ENCODE measurements around the gene ATP9B. TPM values are rescaled to one million over a fixed set of nuclear protein-coding genes. Genes with fewer than 3 reads are reported as not detected.

Gene ATP9B
- total and polyA plus RNA-seq, 10 donors = 7.5 to 58.4 (median 42.7) TPM

DNA sequence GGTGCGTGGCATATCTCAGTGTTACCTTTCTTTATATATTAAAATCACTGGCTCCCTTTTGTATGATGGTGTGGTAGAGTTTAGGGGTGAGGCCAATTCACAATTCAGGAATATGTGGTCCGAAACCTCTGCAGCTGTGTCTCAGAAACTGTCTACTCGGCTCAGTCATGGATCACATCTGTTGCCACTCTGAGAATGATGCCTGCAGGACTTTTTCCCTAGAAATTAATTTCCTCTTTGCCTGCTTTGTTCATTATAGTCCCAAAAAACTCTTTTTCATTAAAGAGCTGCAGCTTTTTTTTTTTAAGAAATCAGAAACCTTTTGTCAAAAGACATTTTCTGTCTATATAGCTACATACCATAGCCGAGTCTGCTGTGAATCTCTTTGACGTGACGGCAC lies 221.7 kb downstream of the ATP9B start:
- intact Hi-C loops (cut with DNase I; ENCODE audit: low total_unique reads) = no loop called here
- Histone ChIP-seq H3K4me3 (no peak overlapping the region), H3K4me1 (no peaks in the 10 kb centered on the region), H3K27me3 (replicated peaks in 1 of 7) (no peaks in the 10 kb centered on the region), H3K36me3 (peaks cover 0 to 46% (median 3%) of the 10 kb centered on the region in 6 donors), H3K9me3 (no peaks in the 10 kb centered on the region), H3K27ac (no peak overlapping the region)
- TF ChIP-seq, protein P1, sequence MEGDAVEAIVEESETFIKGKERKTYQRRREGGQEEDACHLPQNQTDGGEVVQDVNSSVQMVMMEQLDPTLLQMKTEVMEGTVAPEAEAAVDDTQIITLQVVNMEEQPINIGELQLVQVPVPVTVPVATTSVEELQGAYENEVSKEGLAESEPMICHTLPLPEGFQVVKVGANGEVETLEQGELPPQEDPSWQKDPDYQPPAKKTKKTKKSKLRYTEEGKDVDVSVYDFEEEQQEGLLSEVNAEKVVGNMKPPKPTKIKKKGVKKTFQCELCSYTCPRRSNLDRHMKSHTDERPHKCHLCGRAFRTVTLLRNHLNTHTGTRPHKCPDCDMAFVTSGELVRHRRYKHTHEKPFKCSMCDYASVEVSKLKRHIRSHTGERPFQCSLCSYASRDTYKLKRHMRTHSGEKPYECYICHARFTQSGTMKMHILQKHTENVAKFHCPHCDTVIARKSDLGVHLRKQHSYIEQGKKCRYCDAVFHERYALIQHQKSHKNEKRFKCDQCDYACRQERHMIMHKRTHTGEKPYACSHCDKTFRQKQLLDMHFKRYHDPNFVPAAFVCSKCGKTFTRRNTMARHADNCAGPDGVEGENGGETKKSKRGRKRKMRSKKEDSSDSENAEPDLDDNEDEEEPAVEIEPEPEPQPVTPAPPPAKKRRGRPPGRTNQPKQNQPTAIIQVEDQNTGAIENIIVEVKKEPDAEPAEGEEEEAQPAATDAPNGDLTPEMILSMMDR (IDR thresholded peaks at IDR 0.05 in 8 of 11, conservative IDR thresholded peaks at IDR 0.05 in 3 of 11) = no peak
- no peak for TF ChIP-seq POLR2AphosphoS5 (IDR thresholded peaks at IDR 0.05)
- TF ChIP-seq POLR2A (IDR thresholded peaks at IDR 0.05) = no peak
- 95 to 97% (median 96%) methylated on average over 6 of the region's 6 CpGs for WGBS, 5 donors
- DNase-seq = no peak

DNA sequence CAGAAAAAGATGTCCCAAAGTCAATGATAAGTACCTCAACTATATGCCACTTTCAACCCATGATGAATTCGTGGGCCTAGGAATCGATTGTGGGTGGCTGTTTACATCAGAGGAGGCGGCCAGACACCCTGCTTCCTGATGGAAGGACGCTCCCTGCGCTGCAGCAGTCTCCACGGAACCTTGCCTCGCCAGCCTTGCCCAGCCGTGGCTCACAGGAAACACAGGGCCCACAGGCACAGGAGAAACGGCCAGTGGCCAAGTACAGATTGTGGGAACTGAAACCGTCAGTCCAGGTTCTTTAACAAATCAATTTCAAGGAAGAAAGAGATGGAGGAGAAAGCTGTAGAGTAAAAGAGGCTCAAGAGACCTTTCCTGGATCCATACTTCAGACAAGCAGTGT lies 225.0 kb downstream of the ATP9B start:
- no peak for TF ChIP-seq POLR2A (IDR thresholded peaks at IDR 0.05)
- TF ChIP-seq, protein P1 (IDR thresholded peaks at IDR 0.05 in 8 of 11, conservative IDR thresholded peaks at IDR 0.05 in 3 of 11) = no peak
- TF ChIP-seq POLR2AphosphoS5 (IDR thresholded peaks at IDR 0.05) = no peak

DNA sequence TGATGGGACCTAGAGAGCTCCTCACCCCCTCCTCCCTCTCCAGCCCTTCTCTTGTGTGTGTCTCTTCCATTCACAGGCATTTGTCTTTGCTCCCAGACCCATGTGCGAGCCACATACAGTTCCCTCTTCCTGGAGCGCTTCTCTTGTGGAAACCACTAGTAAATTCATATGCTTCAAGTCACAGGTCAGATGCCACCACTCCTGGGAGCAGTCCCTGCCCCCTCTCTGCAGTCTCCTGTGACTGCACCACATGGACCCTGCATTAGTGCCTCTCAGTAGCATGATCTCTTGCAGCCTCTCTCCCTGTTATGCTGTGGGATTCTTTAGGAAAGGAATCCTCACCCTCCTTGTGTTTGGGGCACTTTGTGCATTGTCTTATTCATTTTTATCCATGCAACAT lies 230.1 kb downstream of the ATP9B start:
- no peak for DNase-seq
- no peaks in the 10 kb centered on the region for H3K27me3 ChIP-seq (replicated peaks in 1 of 7)
- no peak overlapping the region for H3K4me3 ChIP-seq
- TF ChIP-seq POLR2A (IDR thresholded peaks at IDR 0.05) = no peak
- no peak overlapping the region for H3K27ac ChIP-seq
- intact Hi-C loops (cut with DNase I; ENCODE audit: low total_unique reads) = no loop called here
- H3K36me3 ChIP-seq = peaks cover 0 to 58% (median 10%) of the 10 kb centered on the region in 6 donors
- H3K4me1 ChIP-seq = peaks cover 0 to 13% (median 0%) of the 10 kb centered on the region in 6 donors
- H3K9me3 ChIP-seq = no peaks in the 10 kb centered on the region
- WGBS, 5 donors = 93 to 100% (median 100%) methylated on average over 2 of the region's 2 CpGs

More for the DNA sequence above, 225.0 kb downstream of the ATP9B start:
- Histone ChIP-seq H3K36me3 (peaks cover 0 to 68% (median 3%) of the 10 kb centered on the region in 6 donors), H3K27me3 (replicated peaks in 1 of 7) (no peaks in the 10 kb centered on the region), H3K9me3 (no peaks in the 10 kb centered on the region), H3K4me3 (no peak overlapping the region), H3K4me1 (peaks cover 0 to 13% (median 0%) of the 10 kb centered on the region in 6 donors), H3K27ac (no peak overlapping the region)
- DNase-seq = no peak
- intact Hi-C loops (cut with DNase I; ENCODE audit: low total_unique reads) = no loop called here
- 79 to 90% (median 83%) methylated on average over 10 of the region's 10 CpGs for WGBS, 5 donors

DNA sequence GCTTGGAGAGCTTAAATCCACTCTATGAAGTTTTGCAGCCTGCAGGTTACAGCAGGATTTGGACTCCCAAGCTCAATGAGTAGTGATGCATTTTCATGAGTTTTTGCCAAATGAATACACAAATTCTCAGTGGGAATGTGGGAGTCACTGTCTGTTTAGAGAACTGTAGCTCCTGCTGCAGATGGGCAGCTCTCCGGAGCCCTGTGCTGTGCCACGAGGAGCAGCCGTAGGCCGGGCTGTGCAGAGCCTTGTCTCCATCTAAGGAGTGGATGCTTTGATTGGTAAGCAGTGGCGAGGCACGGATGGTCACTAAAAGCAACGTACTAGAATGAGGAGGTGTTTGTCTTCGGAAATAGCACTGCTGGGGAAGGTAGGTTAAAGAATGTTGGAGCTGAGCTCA lies 230.5 kb downstream of the ATP9B start:
- TF ChIP-seq POLR2AphosphoS5 (IDR thresholded peaks at IDR 0.05) (no peak), POLR2A (IDR thresholded peaks at IDR 0.05) (no peak)
- TF ChIP-seq, protein P1 (IDR thresholded peaks at IDR 0.05 in 8 of 11, conservative IDR thresholded peaks at IDR 0.05 in 3 of 11) = no peak
- no peaks in the 10 kb centered on the region for H3K27me3 ChIP-seq (replicated peaks in 1 of 7)
- H3K9me3 ChIP-seq = no peaks in the 10 kb centered on the region

DNA sequence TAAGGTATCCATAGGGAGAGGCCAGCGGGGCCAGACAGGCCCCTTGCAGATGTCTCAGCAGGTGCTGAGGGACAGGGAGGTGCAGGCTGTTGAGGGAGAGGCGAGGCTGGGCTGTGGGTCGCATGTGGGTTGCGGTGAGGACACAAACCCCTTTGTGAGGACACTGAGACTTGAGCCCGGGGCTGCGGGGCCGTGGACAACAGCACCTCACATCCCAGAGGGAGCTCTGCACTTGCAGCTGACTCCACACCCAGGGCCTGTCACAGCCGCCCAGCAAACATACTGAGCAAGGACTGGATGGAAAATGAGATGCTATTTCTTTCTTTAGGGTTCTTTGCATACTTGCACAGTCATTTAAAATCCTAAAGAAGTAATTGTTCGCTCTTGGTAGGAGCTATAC lies 231.2 kb downstream of the ATP9B start:
- no peak overlapping the region for H3K4me3 ChIP-seq
- no peak overlapping the region for H3K27ac ChIP-seq
- no peak for TF ChIP-seq POLR2AphosphoS5 (IDR thresholded peaks at IDR 0.05)
- TF ChIP-seq POLR2A (IDR thresholded peaks at IDR 0.05) = no peak
- TF ChIP-seq, protein P1 (IDR thresholded peaks at IDR 0.05 in 8 of 11, conservative IDR thresholded peaks at IDR 0.05 in 3 of 11) = no peak
- 85 to 98% (median 86%) methylated on average over 4 to 9 of the region's 9 CpGs for WGBS, 5 donors
- intact Hi-C loops (cut with DNase I; ENCODE audit: low total_unique reads) = no loop called here
- H3K27me3 ChIP-seq (replicated peaks in 1 of 7) = no peaks in the 10 kb centered on the region
- peaks cover 0 to 13% (median 0%) of the 10 kb centered on the region in 6 donors for H3K4me1 ChIP-seq
- peaks cover 0 to 61% (median 21%) of the 10 kb centered on the region in 6 donors for H3K36me3 ChIP-seq
- H3K9me3 ChIP-seq = no peaks in the 10 kb centered on the region
- DNase-seq = no peak

More for the DNA sequence above, 230.5 kb downstream of the ATP9B start:
- intact Hi-C loops (cut with DNase I; ENCODE audit: low total_unique reads) = no loop called here
- Histone ChIP-seq H3K4me3 (no peak overlapping the region), H3K4me1 (peaks cover 0 to 13% (median 0%) of the 10 kb centered on the region in 6 donors), H3K36me3 (peaks cover 0 to 58% (median 14%) of the 10 kb centered on the region in 6 donors), H3K27ac (no peak overlapping the region)
- no peak for DNase-seq
- 96 to 98% (median 97%) methylated on average over 8 of the region's 8 CpGs for WGBS, 5 donors

All from spleen (tissue), 11 donors.